A549 treated with Mapracorat at 1 μM for 4 hours (cell line): Measurements from ENCODE around the gene SNX12. TPM values are rescaled to one million over a fixed set of nuclear protein-coding genes. Genes with fewer than 3 reads are reported as not detected.

Experiments used
- total RNA-seq: library from RNA; stranded (reverse); fragments of 200-300 nt; extraction: Qiagen RNA extraction; gene quantifications from 5 replicates; pipeline ENCODE4 v1.2.3, GENCODE V29; 2022

SNX12 gene
- total RNA-seq = 71.4 to 76.6 TPM (median 72.8 TPM) in 5 replicates

DNA sequence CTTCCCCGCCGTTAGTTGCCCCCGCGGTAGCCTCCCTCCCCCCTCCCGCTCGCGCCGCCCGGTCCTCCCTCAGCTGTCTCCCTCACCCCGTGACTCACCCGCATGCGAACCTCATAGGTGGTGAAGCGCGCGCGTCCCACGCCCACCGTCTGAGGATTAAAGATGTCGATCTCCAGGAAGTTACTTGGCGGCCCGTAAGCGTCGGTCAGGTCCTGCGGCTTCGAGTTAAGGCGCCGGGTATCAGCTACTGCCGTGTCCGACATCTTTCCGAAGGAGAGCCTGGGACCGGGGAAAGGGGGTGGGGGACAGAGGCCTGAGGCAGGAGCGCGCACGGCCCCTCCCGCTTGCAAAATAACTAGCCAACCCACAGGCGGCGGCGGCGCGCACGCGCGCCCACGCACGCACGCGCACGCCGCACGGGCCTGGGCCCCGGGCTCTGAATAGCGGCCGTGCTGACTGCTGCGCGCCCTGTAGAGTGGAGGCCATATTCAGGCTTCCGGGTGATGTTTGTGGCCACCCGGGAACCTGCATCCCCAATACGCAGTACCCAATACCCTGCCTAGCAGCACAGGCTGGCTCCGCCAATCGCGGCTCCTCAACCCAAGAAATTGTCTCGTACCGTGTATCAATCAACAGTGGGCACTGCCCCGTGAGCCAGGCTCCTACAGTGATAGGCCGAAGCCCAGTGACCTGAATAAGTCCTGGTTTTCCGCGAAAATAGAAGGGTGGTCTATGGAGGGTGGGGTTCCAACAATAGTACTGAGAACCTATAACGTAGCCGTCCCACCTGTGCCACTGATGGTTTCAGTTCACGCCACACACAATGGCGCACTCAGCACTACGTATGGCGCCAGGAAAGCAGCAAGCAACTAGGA is at the start of gene SNX12:
Gene SNX12 (minus strand): TSS at position 291 of the 875 bp plus-strand sequence. CDS start 28 bp downstream, at position 263.

DNA sequence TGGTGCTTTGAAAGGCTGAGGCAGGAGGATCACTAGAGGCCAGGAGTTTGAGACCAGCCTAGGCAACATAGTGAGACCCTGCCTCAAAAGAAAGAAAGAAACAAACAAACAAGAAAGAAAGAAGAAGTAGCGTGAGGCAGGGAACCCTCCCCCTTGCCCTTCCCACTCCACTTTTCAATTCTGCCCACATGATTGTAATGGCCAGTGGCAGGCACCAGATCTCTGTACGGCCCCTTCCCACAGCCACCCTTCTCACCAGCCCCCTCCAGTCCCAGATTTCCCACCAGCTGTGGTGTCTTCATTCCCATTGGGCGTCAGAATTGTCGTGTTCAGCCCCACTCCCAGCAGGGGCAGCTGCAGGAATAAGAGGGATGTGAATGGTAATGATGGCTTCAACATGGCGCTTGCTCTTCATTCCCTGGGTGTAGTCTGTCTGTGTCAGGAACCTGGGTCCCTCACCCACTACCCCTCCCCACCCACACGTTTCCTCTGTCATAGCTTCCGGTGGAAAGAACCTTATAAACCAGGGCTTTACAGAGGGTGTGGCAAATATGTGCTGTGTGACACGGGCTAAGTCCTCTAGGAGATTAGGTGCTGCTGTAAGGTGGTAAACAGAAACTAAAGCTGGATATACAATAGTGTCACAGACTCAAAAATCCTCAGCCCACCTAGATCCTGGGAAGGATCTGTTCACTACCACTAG is 43.2 kb upstream of the SNX12 start, which contains the start of gene IL2RG:
Gene IL2RG (minus strand): TSS at position 437 of the 703 bp plus-strand sequence. CDS start 38 bp downstream, at position 399.

GRCh38 chrX:71106427-71106826 is 38.3 kb upstream of the SNX12 start, which contains the start of gene CXorf65:
Gene CXorf65 (minus strand): TSS chrX:71106740. CDS start chrX:71106556, 184 bp downstream.

GRCh38 chrX:71095555-71095980 is 27.4 kb upstream of the SNX12 start, which contains the start of gene FOXO4:
Gene FOXO4 (plus strand): TSS chrX:71095851. CDS start chrX:71096529, 678 bp downstream.

Other genes starting within 250 kb of the SNX12 start
- gene TEX11, start 159.6 kb downstream of the SNX12 start, total RNA-seq = not detected in 5 replicates
- gene SLC7A3, start 137.2 kb downstream of the SNX12 start, total RNA-seq = not detected in 5 replicates
- 0.91 to 1.9 TPM (median 1.5 TPM) in 5 replicates for gene FOXO4, start 27.5 kb upstream of the SNX12 start, total RNA-seq
- not detected in 5 replicates for gene CXorf65, start 38.4 kb upstream of the SNX12 start, total RNA-seq
- 0.11 to 0.30 TPM (median 0.23 TPM) in 4 of 5 replicates, not detected in the other for gene IL2RG, start 43.2 kb upstream of the SNX12 start, total RNA-seq
- 8.3 to 11.9 TPM (median 10.2 TPM) in 5 replicates for gene MED12, start 50.3 kb upstream of the SNX12 start, total RNA-seq
- 0.89 to 1.1 TPM (median 1.1 TPM) in 5 replicates for gene NLGN3, start 76.5 kb upstream of the SNX12 start, total RNA-seq
- gene GJB1, start 154.9 kb upstream of the SNX12 start, total RNA-seq = 0.09 to 0.13 TPM (median 0.10 TPM) in 3 of 5 replicates, not detected in the others
- gene ZMYM3, start 185.8 kb upstream of the SNX12 start, total RNA-seq = 10.2 to 14.3 TPM (median 13.1 TPM) in 5 replicates
- 340 to 388 TPM (median 374 TPM) in 5 replicates for gene NONO, start 215.3 kb upstream of the SNX12 start, total RNA-seq
- 0.79 to 1.2 TPM (median 1.0 TPM) in 5 replicates for gene ITGB1BP2, start 233.4 kb upstream of the SNX12 start, total RNA-seq